DMS114 treated with DMSO at 0.1 percent for 48 hours (cell line): ENCODE measurements around the gene C13orf46.
"Not testable (repeated sequence)": the region's sequence is repeated elsewhere in the genome, so short reads cannot be mapped to it uniquely, and the experiment has no call there.

Experiments
- DNase-seq: peaks from one replicate; lab custom pipeline; 2025; ENCODE audit not compliant: unreplicated experiment; lab: John Stamatoyannopoulos, UW

The C13orf46 gene

GRCh38 chr13:113913408-113913807 lies 60.5 kb downstream of the C13orf46 start:
- DNase-seq: not testable (repeated sequence)

- no peak for DNase-seq
These were observed 61.3 kb downstream of the C13orf46 start for GRCh38 chr13:113912596-113912995.

DNA sequence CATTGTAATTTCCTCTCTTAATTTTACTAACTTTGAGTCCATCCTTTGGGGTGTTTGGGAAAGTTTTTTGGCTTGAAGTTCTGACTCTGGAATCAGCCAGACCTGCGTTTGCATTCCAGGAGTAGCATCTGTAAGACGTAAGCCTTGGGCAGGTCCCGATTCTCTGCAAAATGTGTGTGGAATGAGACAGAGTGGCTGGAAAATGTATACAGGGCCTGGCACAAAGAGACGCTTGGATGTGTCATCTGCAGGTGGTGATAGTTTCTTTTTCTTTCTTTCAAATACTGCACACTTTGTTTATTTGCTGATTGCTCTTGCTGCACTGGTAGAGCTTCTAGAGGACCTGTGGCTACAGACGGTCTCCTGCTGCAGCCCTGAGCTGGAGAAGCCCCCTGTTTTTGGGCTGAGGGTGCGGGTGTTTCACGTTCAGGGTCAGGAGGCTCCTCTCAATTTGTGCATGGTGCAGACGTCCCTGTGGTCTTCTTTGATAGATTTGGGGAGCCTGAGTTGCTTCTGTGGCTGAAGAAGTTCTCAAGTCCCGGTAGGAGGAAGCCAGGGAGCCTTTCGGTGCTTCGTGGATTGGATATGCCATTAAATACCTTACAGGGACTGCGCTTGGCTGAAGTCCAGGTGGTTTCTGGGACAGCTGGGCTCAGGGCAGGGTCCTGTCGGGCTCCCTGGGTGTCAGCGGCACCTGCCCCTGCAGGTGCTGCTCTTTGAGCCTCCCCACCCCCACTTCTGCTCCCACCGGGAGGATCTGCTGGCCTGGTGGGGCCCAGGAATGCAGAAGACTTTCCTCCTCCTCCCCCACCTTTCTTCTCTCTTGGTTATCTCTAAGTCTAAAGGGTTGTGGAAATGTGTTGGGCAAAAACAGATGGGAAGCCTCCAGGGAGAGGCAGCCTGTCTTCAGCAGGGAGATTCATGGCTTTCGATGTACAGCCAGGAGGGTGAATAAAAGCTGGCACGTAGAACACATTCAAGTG lies 66.0 kb downstream of the C13orf46 start:
- no peak for DNase-seq

GRCh38 chr13:113906571-113906970 lies 67.3 kb downstream of the C13orf46 start:
- DNase-seq: no peak

DNA sequence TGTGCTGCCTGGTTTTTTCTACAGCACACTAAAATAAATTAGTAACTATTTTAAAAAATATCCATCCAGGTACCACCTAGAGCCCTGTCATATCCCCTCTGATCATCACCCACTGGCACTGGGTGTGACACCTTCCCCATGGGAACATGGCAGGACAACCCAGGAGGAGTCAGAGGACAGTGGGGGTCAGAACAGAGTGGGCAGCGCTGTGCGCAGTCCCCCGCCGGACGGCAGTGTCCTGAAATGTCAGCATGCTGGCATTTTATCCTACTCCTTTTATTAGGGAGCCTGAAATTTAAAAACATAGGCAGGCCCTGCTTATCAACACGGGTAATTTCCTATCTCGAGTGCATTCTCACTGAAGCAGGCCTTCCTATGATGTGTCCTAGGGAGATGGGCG lies 67.9 kb downstream of the C13orf46 start:
- no peak for DNase-seq

DNA sequence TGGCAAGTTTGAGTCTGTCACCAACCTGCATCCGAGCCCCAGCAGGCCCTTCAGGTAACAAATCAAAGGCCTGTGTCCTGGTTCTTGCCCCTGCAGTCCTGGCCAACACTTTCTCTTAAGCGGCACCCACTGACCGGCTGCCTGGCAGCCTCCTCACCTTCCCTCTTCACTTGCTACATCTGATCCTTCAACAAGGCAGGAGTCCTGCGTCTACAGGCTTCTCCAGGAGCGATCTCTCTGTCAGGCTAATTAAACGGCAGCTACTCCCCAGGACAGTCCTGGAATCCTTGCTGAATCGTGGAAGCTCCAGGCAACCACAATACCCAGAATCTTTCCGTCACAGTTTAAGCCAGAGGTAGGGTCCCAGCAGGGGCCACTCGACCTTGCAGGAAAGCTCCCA lies 68.9 kb downstream of the C13orf46 start:
- no peak for DNase-seq

GRCh38 chr13:113904411-113904810 lies 69.5 kb downstream of the C13orf46 start:
- DNase-seq: no peak

GRCh38 chr13:113903912-113904311 lies 70.0 kb downstream of the C13orf46 start:
- no peak for DNase-seq
